AG08396 (cell line): ENCODE results near the gene PTPN14.

Experiments
- DNase-seq: peaks from one replicate; pipeline ENCODE4 v3.0.0; 2012; ENCODE audit warnings: low spot score, mixed read lengths

Gene PTPN14

DNA sequence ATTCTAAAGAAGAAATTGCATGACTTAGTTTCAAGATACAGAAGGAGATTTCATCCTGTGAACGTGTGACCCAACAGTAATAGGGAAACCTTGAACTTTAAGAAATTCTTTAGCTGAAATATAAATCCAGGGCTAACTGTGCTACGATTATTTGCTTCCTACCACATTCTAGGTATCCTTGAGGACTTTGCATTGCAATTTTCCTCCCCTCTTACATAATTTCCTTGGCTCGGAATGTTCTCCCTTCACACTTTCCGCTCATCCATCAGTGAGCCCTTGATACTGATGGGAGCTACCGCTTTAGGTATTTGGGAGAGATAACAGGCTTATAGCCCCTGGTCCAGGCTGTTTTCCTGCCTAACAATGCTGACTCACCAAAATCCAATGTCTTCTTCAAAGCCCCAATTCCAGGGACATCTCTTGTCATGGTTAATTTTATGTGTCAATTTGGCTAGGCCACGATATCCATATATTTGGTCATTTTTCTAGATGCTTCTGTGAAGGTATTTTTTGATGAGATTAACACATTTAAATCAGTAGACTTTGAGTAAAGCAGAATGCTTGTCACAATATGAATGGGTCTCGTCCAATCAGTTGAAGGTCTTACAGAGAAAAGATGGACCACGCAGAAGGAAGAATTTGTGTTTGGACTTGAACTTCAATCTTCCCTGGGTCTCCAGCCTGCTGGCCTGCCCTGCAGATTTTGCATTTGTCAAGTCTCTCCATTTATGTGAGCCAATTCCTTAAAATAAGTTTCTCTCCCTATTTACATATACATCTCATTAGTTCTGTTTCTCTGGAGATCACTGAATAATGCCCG is 121.2 kb downstream of the PTPN14 start:
- no peak for DNase-seq

DNA sequence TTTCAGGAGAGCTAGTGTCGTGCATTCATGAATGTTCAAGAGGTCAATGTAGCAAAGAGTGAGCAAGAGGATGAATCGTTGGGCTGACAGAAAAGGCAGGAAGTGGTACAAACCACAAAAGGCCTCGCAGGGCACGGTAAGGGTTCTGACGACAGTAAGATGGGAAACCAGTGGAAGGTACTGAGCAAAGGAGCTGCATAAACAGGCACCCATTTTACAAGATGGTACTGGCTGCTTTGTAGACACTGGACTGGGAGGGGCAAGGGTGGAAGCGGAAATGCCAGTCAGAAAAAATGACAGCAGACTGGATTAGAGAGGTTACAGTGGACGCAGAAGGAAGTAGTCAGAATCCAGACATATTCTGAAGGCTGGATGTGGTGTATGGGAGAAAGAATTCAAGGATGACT is 123.5 kb downstream of the PTPN14 start:
- peak; percentile 48 for DNase-seq

DNA sequence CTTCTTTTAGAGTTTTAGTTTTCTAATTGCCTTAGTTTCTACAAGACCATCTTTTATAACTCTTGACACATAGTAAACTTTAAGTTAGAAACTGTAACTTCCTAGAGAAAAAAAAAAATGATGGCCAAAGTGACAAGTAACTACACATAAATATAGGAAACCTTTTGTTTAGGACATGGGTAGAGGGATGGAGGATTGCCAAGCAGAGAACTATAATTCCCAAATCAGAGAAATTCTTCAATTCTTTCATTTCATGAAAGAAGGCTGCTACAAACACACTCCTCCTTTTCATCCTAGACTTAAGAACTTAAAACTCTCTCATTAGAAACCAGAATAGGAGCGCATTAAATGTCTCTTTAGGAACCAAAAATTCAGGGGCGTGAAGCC is 125.0 kb downstream of the PTPN14 start:
- DNase-seq: no peak

DNA sequence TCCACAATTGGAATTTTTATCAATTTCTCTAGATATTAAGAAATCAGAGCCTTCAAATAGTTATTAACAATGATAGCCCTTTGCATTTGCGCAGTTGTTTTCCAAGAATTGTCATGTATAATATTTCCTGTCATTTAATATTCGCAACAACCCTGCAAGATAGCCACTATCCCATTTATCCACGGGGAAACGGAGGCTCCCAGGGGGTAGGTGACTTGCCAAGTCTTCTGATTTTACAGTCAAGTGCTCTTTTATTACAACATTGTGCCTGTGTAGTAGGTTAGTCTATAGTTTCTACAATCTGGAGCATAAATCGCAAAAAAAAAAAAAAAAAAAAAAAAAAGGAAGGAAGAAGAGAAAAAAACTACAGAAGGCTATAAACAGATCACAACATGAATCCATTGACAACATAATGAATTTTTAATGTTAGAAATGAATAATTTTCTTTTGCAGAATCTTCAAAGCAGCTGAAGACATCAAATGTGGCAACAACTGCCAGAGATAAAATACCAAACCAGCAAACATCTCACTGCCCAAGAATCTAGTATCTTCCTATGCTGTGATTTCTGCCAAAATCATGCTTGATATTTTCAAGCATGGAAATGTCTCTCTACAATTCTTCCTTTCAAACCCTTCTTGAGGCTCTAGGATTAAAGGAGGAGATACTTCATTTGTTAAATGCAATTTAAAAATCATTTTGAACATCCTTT is 125.5 kb downstream of the PTPN14 start:
- no peak for DNase-seq

DNA sequence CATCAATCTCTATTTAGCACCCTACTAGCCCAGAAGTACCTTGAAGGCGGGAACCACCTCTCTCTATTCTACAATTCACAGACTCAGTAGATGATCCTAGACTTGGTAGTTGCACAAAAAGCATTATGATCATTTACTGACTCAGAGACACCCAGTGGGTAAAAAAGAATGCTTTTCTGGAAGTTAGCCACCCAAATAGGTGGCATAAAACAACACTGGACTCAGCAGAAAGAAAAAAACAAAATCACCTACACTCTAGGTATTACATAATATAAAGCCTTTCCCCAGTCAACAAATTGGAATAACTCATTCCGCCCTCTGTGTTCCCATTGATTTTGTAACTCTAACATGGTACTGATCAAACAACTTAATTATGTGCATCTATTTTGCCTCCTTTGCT is 126.3 kb downstream of the PTPN14 start:
- DNase-seq: no peak

DNA sequence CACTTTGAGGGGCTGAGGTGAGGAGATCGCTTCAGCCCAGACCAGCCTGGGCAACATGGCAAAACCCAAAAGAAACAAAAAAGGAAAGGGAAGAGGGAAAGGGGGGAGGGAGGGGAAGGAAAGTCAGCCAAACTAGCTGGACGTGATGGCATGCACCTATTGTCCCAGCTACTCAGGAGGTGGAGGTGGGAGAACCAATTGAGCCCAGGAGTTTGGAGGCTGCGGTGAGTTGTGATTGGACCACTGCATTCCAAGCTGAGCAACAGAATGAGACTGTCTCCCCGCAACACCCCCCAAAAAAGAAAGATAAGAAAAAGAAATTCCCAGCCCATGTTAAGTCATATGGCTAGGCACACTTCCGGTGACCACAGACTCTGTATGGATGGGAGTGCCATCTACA is 128.4 kb downstream of the PTPN14 start:
- no peak for DNase-seq

DNA sequence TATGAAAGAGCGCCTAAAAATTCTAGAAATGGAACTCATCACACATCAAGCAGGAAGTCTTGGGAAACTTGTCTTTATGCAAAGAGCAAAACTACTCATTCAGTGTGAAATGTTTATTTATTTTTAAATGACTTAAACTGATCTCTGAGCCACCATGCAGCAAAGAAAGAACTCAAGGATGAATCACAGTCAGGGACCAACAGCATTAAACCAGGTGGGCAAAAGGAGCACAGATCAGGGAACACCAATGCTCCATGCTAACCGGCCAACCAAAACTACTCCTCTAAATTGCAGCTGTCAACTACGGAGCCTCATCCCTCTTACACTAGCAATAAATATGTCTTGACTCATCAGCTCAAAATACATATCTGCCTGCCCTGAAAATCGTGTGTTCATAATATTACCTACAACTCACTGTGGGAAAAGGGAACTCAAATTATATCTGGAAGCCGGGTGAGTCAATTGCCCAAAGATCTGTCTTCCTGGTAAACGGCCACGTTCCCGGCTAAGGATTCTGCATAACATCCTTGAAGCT is 129.2 kb downstream of the PTPN14 start:
- no peak for DNase-seq

DNA sequence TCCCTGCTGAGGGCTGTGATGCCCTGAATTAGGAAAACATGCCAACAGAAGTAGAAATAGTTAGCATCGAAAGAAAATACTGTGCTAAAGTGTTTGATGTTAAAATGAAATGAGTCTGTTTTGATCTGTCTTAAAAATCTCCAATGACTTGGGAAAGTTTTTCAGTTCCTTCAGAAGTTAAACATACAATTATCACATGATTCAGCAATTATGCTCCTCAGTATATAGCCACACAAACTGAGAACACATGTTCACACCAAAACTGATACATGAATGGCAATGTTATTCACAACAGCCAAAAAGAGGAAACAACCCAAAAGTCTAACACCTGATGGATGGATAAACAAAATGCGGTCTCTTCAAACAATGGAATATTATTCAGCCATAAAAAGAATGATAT is 130.6 kb downstream of the PTPN14 start:
- DNase-seq: no peak

DNA sequence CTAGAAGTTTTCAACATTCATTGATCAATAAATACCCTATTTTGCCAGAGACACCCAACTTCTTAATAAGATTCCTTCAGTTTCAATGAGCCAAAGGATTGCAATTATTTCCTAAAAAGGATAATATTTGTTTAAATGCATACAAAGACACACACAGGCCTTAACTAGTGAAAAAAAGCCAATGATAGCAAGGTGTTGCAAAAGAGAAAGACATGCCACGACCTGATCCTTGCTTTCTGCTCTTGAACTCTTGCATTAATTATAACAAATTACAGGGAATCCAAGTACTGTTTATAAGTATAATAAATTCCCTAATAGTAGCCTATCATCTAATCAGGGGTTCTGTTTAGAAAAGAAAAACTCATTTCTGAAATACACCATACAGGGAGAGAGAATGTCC is 131.1 kb downstream of the PTPN14 start:
- no peak for DNase-seq

DNA sequence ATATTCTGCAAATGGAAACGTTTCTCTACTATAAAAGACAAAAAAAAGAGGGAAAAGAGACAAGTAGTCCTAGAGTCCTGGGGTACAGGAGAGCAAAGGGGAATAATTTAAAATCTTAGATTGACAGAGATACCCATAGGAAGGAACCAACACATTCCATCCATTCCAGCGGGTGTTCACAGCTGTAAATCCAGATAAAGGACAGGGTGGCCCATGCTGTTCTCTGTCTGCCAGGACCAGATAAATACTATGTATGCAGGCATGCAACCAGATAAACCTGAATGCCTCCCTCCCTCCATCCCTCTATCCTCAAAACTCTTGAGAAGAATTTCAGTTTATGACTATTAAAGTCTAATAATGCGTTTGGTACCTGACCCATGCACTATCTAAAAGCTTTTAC is 131.8 kb downstream of the PTPN14 start:
- no peak for DNase-seq

DNA sequence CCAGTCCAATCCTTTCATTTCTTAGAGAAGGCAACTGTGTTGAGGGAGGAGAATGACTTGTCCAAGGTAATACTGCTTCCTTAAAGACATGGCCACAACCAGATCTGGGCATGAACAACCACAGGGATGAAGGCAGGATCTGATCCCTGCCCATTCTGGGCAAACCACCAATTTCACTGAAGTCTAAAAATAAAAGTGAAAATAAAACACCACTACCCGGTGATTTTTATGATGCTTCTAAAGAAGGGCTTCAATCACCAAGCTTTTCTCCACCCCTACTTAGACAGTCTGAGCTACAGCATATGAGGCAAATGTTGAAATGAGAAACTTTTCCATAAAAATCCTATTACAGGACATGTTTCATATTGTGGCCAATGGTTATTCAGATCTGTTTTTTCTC is 133.0 kb downstream of the PTPN14 start:
- no peak for DNase-seq

DNA sequence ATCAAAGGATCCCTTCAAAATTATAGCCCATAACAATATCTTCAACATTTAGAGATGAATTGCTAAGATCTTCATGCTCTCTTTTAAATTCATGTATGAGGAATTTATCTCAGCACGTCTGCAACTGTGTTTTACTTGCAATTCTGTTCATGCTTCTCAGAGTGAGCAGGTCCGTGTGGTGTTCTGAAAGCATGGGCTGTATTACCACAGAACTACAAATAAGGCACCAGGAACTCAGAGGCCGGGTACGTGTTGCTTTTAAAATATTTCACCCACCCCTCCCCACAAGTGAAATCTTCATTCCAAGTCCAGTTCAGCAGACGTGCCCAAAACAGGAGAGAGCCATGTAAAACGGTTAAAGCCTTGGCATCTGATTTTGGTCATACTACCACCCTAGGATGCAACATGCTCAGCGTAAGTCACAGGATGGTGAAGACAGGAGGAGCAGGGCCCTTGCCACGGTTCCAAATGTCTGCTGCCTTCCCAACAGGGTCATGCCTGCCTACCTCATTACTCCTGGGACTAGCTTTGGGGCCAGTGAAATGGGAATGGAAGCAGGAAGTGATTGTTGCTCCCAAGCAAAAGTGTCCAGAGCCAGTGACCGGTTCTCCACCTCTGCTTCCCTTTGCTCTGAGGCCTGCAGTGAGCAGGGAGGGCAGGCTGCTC is 133.7 kb downstream of the PTPN14 start:
- DNase-seq: no peak

DNA sequence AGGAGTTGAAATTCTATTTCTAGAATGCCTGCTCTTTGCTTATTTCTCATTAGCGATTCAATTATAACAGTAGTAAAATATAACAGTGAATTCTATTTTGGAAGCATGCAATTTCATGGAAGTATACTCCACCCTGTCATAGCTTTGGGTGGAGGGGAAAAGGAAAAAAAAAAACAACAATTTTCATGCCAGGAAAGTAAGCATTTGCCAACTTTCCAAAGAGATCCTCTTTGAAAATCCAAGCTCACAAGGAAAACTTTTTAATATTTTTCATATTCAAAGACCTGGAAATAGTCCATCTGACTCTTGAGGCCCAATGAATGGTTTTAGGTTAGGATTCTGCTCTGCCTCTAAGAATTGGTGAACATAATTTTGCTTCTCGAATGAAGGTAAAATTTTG is 134.5 kb downstream of the PTPN14 start:
- no peak for DNase-seq

DNA sequence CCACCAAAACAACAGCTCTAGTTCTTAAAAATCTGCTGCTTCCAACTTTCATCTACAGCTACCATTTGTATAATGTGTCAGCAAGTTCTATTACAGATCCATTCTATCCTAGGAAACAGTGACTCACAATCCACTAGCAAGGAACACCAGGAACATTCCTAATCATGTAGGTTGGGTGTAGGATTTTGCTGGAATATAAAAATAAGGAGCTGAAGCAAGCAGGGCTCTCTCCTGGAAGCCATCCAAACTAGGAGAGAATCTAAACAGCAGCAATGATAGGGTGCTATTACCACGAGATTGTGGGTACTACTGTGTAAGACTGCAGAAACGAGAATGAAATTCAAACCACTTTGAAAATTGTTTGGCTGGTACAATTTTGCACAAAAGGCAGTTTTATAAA is 135.0 kb downstream of the PTPN14 start:
- DNase-seq: no peak

DNA sequence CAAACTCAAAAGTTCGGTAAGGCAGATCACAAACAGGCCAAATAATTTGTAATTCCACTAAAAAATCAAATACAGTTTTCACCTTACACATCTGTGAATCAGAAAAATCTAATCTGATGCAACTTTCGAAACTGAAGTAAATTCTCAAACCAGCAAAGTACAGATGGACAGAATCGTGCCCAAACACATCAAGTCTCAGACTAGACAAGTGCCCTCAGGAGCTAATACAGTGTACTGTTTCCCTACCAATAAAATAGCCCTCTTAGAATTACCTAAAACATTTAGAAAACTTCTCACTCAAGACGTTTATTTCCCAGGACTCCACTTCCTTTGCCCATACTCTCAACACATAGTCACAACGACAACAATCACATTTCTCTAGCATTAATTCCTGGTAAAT is 136.3 kb downstream of the PTPN14 start:
- DNase-seq: no peak

DNA sequence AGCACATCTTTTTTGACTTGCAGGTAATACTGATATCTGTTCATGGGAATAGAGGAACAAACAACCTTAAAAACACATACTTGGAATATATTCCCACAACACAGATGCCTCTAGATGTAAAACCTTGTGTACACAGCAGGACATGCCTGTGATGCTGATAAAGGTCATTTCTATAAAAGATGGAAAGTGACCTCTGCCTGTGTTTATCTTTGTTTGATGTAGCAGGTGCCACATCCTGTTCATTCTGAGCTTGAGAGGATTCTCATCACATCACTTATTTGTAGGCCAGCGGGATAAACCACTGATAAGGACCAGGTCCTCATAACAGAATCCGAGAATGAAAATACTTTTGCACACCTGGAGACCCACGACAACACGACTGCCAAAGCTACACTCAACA is 136.7 kb downstream of the PTPN14 start:
- no peak for DNase-seq

DNA sequence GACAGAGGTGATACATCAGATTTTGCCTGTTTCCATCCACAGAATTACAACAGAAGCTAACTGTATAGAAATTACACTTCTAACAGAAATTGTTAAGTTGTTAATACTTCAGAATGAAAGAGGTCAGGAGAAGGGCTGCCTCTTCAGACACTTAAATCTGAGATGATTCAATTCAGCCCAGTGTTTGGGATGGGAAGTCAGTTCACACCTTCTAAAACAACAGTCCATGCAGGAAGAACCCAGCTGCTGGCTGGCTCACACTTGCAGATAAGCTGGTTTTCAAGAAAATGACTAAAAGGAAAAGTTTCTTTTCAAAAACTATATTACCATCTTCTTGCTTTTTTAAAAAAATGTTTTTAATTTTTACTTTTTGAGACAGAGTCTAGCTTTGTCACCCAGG is 138.1 kb downstream of the PTPN14 start:
- no peak for DNase-seq

DNA sequence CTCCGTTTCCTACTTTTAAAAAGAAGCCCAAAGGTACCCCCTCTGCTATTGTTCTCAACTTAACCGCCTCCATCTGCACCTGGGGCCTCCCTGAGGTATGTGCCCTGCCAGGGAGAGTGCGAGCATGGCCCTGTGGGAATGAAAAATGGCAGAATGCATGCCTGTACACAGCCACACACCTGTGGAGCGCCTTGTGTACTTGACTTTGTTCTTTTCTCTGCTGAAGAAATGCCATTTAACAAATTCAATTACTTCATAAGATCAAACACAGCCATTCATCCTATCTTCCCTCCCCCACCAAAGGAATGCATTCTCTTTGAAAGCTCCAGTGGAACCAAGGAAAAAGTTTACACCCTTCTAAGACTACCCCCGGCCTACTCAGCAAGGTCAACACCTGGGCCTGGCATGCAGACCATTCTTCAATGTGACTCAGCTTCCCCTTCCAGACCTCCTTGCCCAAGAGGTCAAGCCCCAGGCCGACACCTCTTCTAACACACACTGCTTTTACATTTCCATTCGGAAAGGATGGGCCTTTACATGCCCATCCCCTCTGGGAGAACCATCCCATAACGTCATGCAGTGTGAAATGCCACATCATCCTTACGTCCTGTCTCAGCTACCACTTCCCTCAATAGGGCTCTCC is 146.7 kb downstream of the PTPN14 start:
- DNase-seq: no peak

DNA sequence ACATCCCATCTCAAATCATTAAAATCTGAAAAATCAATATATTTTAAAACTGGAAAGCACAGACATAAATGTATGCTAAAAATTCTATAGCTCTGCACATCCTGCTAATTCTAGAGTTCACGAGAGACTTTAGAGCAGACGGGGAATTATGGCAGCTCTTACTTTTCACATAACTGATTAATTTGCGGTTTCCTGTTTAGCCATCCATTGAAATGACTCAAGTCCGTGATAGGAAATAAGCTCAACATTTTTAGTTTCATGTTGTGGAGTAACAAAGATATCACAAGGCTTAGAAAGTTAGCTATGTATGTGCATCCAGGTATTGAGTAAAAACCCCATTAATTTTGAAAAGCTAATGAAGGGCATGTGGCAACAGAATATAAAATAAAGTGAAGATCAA is 147.2 kb downstream of the PTPN14 start:
- DNase-seq: no peak

DNA sequence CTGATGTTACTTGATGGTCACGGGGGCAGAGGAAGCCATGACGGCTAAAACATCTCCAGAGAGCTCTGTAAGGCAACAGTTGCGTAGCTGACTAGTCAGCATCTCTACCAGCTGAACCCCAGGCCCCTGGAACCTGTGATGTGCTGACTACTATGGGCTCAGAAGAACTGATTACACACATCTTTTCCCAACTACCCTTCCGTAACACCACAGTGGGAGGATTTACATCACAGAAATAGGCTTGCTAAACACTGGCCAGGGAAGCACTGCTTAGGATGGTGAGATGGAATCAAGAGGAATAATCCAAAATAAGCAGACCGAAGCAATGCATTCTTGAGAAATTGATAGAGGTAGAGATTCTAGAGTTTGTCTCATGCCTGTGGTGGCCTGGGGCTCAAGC is 148.0 kb downstream of the PTPN14 start:
- DNase-seq: no peak

DNA sequence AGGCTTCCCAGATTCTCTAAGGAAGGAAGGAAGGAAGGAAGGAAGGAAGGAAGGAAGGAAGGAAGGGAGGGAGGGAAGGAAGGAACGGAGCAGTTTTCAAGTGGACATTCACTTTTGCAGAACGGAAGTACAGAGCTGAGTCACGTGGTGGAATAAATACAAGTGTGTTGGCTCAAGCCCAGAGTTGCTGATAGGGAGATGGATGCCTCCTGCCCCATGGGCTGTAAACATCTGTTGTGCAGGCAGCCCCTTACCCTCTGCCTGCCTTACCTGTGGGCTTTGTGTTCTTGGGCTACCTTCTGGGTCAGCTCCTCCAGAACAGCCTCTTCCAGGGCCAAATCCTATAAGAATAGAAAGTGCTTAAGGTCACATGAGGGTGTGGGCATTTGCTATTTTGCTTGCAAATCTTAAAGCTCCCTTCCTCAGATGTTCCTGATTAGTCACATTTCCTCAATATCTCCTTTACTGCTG is 148.8 kb downstream of the PTPN14 start:
- no peak for DNase-seq

DNA sequence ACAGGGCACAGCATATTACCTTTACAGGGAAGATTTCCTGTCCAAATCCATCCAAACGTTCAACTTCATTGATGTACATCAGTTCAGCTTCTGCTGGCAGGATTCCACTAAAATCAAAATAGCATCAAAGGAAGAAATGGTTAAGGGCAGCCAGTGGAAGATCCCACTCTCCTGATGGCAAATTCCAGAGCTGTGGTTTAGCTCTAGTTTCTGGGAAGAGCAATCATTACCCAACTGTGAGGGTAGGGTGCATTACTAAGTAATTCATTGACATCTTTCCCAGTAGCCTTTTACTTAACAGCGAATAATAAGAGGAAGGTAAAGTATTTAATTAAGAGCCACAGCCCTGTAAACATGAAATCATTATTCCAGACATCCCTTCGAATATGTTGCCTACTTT is 149.7 kb downstream of the PTPN14 start:
- no peak for DNase-seq
